ENCODE results near the gene ST3GAL2.

Gene ST3GAL2

DNA sequence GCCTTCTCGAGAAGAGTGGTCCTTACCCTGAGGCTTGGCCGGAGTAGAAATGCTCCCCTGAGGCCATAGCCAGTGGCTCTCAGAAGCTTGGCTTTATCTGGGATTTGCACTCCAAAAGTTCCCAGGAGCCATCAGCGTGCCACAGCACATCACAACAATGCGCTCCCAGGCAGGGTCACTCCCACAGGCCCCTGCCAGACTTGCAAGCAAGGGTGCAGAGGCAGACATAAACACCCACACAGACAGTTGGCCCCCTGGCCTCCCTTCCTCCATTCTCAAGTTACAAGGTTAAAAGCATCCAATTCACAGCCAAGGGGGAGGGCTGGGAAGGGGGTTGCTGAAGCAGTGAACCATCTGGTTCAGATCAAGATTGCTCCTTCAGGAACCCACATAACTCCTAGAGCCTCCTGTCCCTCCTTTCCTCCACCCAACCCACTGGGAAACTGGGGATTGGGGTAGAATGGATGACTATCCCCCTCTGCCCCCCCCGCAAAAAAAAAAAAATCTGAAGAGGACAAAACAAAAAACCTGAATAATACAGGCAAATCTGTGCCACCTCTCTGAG is 1.8 kb downstream of the ST3GAL2 start:
- DNase-seq: no peak

DNA sequence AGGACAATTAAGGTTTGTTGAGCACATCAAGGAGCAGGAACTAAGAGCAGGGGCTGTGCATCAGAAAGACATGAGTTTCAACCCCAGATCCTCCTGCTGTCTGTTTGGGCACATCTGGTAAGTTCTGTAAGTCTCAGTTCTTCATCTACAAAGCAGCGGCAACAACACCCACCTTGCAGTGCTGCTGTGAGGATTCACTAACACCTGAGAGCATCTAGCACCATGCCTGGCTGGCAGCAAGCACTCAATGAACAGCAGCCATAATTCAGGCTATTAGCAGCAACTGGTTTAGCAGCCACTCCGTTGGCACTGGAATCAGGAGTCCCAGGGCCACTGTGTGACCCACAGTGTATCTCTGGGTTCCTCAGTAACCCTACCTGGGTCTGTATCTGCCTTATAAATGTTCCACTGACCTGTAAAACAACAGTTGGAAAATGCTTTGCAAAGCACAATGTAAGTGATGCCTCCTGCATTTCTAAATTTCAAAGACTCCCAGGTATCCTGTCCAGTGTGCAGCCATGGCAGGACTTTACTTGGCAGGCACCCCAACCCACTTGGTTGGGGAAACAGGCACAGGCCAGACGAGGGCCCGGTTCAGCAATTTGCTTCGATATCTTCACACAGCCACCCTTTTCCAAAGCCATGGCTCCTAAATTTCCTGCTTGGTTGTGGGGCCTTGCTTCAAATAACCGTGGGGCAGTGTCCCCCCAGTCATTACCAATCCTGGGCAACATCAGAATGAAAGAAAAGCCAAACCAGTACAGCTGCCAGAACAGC is 4.2 kb downstream of the ST3GAL2 start:
- no peak for DNase-seq

DNA sequence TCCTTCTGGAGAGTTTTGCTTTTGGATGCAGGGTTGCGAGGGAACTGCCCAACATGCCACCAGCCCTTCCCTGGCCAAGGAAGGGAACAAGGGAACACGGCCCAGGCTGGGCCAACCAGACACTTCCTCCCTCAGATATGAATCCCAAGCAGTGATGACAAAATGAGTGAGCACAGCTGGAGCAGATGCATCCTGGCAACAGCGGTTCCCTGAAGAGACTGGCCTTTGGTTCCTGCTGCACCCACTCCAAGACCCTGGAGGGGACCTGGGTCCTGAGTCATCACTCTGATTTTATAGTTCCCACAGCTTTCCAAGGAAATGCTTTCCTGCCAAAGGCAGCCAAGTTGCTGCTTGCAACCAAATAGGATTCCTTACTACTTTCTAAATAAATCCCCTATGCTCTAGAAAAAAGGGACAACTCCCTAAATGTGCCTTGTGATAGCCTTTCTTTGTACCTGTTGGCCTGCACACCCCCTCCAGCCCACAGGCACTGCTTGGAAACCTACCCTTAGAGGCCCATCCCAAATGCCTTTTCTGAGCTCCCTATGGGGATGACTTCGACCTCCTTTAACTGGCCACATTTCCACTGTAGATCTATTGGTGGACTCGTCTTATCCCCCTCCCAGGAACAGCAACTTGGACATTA is 5.3 kb downstream of the ST3GAL2 start:
- DNase-seq: no peak

DNA sequence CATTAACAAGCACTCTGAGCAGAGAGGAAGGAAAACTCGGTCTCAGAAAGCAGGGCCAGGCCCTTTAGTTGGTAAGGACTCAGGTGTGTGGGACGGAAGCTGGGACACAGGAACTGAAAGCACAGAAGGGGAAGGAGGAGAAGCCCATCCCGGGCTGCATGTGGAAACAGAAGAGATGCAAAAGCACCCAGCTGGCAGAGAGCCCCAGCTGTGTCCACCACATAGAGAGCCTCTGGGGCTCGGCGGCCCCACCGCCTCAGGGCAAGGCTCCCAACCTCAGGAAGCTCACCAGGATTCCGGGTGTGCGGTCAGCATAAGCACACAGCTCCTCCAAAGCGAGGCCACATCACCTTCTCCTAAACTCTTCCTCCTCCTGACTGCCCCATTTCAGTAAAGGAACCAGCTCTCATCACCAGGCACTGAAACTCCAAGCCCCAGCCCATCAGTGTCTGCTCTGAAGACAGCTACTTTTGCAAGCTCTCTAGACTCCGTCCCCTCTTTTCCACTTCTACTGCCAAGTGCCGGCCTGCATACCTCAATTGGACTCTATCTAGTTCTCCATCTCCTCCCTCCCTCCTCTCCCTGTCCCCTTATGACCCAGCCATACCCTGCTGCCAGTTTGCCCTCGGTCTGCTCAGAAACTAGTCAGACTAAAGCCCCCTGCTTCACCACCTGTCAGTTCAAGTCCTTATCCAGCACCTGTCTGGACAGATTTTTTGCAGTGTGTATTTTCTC is 6.0 kb downstream of the ST3GAL2 start:
- DNase-seq: no peak

DNA sequence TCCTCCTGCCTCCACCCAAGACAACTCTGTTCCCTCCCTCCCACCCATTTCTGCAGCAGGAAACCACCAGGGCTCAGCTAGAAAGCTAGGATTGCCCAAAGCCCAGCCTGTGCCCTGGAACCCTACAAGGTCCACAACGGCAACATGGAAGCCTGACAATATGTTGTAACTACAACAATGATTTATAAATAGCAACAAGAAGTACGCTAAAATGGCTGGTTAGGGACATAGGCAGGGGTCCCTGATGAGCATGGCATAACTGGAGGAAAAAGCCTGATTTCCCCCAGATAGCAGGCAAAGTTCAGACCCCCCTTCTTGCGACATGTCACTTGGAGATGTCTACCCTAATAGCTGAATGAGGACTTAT is 6.6 kb downstream of the ST3GAL2 start:
- DNase-seq: no peak

DNA sequence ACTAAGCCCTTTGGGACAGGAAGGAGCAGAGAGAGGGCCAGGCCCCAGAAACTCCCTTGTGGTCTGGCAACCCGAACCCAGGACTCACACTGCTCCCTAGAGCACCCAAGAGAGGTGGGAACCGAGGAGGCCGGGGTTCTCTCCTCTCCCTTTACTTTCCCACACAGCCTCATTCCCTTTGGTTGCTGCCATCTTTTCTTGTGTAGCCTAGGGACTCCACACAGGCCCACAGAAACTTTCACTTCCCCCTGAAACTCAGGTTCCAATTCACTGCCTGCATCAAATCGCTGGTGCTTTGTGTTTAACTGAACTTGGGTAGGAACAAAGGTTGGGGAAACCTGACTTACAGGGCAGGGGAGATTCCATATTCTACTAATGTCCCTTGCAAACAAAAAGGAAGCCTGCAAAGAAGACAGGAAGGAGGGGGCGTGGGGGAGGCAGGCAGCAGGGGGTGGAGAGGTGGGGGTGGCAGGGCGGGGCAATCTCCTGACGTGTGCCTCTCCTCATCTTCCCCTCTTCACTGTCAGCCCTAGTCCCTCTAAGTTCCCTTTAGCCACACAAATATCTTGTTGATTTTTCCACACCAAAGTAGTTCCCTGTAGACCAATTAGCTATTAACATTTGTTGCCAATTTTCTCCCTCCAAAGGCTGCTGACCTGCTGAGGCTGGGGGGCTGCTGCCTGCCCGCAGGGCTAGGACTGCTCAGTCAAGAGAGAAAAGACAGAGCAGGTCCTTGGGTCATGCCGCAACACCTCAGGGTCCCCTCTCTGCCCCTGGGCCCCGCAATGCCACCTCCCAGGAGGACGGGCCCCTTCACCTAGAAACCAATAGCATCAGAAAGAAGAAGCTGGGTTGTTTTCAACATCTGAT is 8.0 kb downstream of the ST3GAL2 start:
- peak in 2 of 4 experiments; percentile 6 to 36 for DNase-seq

DNA sequence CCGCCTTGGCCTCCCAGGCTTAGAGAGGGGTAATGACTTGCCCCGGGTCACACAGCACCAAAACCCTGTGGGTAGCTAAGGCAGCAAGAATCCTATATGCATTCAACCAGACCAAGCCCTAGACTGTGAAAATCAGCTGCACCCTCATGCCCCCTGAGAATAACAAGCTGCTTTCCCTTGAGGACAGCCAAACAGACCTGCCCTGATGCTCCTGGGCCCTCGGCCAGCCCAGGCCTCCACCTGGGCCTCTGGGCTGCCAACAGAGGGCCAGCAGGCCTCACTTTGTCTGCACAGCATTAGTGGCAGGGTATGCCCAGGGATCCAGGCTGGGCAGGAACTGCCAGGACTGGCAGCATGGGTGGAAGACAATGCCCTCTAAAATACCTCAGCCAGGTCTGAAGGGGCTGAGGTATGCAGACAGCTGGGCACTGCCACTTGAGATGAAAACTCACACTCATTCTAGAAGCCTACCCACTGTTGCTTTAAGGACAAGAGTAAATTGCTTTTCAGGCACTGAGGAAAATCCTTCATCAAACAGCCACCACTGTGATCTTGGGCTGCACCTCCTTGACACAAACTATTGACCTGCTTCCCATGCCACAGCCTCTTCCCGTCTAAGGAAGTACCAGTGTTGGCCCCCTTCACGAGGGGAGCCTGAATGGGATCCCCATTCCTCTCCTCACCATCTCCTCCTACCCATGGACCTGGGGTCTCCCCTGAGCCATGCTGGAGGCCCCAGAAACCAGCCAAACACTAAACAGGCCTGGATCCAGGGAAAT is 8.8 kb downstream of the ST3GAL2 start:
- no peak for DNase-seq

DNA sequence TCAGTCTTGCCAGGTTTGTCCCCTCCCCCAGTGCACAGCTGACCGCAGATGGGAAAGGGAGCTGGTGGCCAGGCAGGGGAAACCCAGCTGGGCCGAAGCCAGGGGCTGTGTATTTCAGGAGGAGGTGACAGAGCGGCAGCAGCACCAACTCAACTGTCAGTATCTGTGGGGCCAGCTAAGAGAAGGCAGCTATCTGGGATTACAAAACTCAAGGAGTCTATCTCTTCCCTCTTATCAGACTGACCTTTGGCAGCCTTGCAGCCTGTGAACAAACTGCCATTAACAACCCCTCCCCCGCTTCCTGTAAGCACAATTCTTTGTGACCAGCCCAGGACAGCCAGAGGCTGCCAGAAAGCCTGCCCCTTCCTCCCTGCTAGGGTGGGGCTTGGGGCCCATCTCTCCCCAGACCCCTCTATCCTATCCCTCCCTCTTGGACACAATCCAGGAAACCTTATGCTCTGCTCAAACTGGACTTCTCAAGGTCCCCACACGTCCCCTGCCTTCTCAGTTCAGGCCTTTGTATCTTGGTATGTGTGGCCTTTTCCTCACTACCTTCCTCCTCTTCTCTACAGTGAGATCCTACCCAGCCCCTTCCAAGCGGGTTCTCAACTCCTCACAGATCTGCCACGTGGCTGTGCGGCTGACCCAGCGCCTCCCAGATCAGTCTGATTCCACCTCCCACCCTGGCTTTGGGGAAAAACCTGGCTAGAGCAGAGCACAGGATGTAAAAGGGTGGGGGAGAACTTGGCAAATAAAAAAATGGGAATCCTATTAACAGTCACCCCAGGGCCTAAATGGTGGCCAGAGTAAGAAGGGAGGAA is 10.5 kb downstream of the ST3GAL2 start:
- no peak for DNase-seq

DNA sequence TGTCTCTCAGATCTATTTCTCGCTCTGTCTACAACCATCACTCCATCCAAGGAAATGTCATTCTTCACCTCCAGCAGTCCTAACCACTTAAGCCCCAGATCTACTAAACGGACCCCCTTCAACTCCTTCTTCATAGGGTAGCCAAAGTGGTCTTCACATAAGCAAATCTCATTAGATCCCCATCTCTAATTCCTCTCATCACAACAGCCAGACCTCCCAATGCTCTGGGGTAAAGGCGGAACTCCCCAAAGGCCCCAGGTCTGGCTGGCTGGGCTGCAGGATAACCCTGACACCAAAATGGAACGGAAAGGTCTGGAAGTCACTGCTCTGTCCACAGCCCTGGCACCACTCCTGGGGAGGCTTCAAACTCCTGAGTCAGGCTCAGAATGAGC is 11.1 kb downstream of the ST3GAL2 start:
- no peak for DNase-seq

DNA sequence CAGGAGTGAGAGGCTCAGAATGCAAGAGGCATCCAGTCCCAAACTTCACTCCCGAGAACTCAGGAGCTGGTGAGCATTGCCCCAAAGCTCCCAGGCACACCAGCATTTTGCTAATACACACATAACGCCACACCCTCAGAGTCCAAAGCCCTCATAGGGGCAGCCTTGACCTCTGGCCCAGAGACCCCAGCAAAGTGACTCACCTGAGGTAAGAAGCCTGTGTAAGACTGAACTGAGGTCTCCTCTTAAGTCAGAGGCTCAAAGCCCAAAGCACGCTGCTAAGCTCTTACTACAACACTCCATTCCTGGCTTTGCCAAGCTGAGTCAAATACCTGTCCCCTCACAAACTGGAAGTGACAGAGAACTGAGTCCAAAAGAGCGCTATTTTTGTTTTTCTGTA is 16.4 kb downstream of the ST3GAL2 start:
- DNase-seq: no peak

DNA sequence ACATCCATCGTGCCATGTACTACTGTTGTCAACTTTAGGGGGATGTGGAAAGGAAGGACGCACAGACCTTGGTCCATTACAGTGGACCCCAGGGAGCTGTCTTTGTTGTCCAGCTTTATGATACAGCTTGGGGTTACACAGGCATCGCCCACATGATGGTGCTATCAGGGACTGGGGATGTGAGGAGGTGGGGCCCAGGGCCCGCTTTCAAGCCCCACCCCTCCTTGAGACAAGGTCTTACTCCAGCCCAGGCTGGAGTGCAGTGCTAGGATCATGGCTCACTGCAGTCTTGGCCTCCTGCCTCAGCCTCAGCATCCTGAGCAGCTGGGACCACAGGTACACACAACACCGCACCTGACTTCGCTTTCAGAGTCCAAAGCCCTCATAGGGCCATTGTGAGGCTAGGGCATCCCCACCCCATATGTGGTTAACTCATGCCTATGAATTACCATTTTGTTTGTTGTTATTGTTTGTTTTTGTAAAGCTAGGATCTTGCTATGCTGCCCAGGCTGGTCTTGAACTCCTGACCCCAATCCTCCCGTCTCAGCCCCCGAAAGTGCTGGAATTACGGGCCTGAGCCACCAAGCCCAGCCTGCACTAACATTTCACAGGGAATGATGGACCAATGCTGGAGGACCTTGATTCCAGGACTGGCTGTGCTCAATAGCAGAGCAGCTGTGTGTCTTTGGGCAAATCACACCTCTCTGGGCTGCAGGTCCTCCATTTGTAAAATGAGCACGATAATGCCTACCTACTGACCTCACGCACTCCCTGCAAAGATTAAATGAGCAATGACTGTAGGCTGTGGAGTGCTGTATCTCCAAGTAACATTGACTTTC is 17.2 kb downstream of the ST3GAL2 start:
- DNase-seq: no peak

DNA sequence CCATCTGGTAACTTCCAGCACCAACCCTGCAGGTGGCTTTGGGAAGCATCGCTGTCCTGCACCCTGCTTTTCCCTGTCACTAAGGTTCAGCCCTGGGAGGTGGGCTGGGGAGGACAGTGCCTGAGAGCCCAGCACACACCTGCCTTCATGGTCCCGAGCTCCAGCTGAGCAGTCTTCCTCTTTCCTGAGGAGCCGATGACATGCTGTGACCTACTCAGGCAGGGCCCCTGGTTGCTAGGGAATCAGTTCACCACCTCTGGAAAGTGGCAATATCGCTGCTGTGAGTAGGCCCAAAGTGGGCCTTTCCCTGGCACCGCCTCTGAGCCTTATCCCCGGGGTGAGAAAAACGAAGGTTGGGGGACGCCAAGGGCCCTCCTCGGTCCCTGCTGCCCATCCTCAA is 17.9 kb downstream of the ST3GAL2 start:
- DNase-seq: no peak

DNA sequence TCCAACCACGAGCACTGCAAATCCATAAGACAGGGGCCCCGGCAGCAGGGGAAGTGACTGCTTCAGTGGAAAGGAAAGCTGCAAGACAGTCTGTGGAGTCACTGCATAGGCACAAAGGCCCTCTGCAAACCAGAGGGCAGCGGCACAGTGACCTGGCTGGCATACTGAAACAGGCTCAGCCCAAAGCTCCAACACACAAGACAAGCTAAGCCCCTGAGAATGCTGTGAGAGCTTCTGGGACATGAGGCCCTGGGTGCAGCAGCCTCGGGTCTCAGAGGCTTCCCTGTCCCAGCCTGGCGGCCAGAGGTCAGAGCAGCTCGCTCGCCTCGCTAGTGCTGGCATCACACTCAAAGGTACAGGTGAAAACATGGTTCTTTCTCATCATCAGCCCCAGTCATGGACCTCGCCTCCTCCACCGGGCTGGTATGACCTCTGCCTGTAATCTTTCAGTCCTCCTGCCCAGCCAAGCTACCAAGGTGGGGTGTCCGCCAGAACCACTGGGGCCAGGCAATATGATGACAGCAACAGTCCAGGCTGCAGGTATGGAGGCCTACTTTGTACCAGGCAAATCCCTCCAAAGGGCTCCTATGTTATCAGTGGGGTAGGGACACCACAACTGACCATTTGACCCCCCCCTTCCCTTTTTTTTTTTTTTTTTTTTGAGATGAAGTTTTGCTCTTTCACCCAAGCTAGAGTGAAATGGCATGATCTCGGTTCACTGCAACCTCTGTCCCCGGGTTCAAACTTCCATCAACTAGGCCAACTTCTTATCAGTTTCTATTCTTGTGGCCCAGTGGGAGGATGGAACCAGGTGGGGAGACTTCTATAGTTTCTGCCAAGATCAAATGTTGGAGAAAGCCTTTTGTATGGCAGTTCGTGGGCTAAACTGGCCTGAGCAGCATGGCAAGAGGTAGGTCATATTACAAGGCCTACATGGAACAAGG is 19.2 kb downstream of the ST3GAL2 start:
- DNase-seq: no peak

DNA sequence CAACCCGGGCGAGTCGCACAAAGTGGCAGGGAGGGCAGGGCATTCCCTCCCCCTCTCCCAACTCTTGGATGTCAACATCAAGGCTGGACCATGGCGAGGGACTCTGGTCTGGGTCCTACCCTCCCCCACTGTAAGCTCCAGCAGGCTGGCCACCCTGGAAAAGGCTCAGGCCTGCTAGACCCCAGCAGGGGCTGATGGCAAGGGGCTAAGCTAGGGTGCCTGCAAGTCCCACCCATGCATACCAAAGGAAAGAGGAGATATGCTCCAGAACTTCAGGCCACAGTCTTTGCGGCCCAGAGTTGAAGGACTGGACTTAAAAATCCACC is 19.9 kb downstream of the ST3GAL2 start:
- DNase-seq: no peak

DNA sequence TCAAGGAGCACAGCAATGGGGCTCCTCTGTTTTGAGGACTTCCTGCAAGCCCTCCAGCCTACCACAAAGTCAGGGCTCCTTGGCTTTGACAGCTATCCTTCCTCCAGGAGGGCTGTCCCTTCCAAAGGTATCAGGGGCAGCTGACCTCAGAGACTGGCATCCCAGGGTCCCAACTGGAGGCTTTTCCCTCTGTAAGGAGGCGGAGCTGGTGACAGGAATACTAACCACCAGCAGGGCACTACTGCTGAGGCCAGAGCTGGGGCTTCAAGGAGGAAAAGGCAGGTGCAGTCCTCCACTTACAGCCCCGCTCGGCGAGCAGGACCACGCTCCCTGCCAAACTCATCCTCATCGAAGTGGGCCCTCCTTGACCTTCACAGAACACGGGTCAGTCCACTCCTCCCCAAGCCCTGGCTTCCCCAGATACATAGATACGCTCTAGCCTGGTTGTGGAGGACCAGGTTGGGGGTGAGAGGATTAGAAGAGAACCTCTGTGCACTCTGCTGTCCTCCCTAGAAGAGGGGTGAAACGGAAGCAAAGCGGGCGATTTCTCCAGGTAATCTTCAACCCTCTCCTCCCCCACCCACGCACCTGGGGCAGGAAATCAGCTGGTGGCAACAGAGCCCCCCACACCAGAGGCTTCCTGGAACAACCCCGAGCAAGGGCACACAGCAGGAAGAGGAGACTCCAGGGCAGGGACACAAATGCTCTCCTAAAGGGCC is 20.5 kb downstream of the ST3GAL2 start:
- no peak for DNase-seq

DNA sequence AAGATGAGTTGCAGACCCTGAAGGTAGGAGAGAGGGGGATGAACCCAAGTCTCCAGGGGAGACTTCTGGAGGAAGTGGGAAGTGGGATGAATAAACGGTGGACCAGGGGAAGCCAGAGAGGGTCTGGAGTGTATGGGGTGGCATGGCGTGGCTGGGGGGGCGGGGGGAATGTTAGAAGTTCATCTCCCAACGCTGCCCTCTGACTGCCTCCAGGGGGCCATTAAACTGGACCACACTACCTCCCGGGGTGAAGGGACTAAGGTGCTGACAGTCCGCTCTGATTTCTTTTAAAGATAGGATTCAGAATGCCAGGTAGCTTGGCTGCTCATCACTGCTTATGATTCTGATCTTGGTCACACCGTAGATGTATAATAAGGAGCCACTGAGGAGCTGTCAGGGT is 21.2 kb downstream of the ST3GAL2 start:
- DNase-seq: no peak

DNA sequence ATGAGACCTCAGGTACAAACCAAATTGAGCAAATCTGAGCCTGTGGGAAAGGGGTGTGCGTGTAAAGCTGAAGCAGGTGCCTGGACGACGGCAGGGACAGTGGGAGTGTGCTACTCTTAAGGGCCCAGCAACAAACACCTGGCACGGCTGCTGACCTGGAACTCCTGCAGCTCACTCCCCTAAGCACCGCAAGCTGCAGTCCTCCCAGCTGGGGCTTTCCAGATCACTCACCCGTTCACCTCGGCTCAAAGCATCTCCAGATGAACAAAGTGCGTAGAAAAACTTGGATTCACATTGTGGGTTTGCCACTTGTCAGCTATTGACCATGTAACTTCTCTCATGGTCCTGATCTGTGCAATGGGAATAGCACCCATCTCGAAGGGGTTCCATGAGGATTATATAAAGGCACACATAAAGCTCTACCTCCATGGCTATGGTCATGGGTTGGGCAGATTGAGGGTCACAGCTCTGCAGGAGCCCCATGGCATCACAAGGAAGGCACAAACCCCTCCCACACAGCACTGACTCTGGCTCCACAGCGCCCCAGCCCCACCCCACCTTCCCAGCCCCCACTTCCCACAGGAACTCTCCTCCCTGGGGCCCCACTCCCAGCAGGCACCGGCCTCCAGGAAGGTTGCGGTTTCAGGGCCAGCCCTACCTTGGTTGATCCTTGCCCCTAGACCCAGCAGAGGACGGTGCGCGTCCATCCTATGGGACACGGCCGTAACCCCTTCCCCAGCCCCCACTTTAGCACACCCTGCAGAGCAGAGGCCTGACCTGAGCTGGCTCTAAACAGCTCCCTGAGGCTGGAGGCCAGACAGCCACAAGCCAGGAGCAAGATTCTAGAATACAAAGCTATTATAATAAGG is 21.9 kb downstream of the ST3GAL2 start:
- no peak for DNase-seq
